Measurements from ENCODE around the gene ZNF335. TPM values are rescaled to one million over a fixed set of nuclear protein-coding genes. Genes with fewer than 3 reads are reported as not detected.
"Not testable (repeated sequence)": the region's sequence is repeated elsewhere in the genome, so short reads cannot be mapped to it uniquely, and the experiment has no call there.

Gene ZNF335
- total RNA-seq, 1 donor from 2014 or later: 31.6 TPM

DNA sequence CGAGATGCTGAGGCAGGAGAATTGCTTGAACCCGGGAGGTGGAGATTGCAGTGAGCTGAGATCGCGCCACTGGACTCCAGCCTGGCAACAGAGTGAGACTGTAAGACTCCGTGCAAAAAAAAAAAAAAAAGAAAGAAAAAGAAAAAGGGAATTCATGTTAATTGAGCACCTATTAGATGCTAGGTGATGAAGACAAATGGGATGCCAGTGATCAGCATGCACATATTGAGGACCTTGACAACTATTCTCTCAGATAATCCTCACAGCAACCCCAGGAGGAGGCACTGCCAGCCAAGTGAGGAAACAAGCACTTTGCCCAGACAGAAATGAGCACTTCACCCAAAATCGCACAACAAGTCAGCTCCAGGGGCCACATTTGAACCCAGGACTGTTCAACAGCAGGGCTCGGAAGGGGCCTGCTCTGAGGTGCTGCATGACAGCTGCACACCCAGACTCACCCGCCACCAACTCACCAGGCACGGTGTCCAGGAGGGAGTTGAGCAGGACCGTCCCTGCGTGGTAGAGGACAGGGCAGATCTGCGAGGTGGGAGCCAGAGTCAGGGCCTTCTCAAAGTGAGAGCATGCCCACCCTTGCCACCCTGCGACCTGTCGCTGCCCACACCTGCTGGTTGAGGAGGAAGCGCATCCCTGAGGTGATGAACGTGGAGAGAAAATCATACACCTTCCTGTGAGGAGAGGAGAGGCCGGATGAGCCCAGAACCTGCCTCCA, 64.6 kb downstream of the ZNF335 start:
- H3K27me3 Mint-ChIP-seq (ENCODE audit: low read depth): no peaks in the 10 kb centered on the region
- no peaks in the 10 kb centered on the region for H3K9me3 Mint-ChIP-seq
- TF ChIP-seq, protein P1, sequence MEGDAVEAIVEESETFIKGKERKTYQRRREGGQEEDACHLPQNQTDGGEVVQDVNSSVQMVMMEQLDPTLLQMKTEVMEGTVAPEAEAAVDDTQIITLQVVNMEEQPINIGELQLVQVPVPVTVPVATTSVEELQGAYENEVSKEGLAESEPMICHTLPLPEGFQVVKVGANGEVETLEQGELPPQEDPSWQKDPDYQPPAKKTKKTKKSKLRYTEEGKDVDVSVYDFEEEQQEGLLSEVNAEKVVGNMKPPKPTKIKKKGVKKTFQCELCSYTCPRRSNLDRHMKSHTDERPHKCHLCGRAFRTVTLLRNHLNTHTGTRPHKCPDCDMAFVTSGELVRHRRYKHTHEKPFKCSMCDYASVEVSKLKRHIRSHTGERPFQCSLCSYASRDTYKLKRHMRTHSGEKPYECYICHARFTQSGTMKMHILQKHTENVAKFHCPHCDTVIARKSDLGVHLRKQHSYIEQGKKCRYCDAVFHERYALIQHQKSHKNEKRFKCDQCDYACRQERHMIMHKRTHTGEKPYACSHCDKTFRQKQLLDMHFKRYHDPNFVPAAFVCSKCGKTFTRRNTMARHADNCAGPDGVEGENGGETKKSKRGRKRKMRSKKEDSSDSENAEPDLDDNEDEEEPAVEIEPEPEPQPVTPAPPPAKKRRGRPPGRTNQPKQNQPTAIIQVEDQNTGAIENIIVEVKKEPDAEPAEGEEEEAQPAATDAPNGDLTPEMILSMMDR (IDR thresholded peaks at IDR 0.05; ENCODE audit: unreplicated experiment): no peak
- peaks cover 7% of the 10 kb centered on the region for H3K4me1 Mint-ChIP-seq
- no peak for DNase-seq (ENCODE audit: low spot score in 2 of 2, unreplicated experiment in 2 of 2)
- H3K4me3 Mint-ChIP-seq: no peak overlapping the region
- H3K27ac Mint-ChIP-seq: no peak overlapping the region
- H3K36me3 Mint-ChIP-seq: peaks cover 27% of the 10 kb centered on the region

DNA sequence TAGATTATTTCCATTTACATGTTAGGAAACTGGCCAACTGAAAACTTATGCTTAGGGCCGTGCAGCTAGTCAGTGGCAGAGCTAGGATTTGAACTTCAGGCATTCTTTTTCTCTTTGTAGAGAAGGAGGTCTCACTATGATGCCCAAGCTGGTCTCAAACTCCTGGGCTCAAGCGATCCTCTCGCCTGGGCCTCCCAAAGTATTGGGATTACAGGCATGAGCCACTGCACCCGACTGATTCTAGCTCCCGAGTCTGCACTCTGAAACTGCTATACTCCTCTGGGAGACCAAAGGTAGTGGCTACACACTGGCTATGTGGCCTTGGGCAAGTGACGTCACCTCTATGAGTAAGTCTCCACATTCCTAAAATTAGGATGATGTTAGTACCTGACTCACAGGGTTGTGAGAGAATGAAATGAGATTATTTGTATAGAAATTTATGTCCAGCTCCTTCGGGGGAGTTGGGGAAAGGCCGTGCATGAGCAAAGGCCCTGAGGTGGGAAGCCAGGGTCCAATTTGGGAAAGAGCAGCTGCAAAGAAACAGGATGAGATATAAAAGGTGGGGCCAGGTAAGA, 66.4 kb downstream of the ZNF335 start:
- no peak for DNase-seq (ENCODE audit: low spot score in 2 of 2, unreplicated experiment in 2 of 2)
- peaks cover 1% of the 10 kb centered on the region for H3K4me1 Mint-ChIP-seq
- H3K36me3 Mint-ChIP-seq: peaks cover 25% of the 10 kb centered on the region
- H3K4me3 Mint-ChIP-seq: no peak overlapping the region
- H3K27me3 Mint-ChIP-seq (ENCODE audit: low read depth): no peaks in the 10 kb centered on the region
- TF ChIP-seq, protein P1 (IDR thresholded peaks at IDR 0.05; ENCODE audit: unreplicated experiment): no peak
- H3K9me3 Mint-ChIP-seq: no peaks in the 10 kb centered on the region
- no peak overlapping the region for H3K27ac Mint-ChIP-seq

DNA sequence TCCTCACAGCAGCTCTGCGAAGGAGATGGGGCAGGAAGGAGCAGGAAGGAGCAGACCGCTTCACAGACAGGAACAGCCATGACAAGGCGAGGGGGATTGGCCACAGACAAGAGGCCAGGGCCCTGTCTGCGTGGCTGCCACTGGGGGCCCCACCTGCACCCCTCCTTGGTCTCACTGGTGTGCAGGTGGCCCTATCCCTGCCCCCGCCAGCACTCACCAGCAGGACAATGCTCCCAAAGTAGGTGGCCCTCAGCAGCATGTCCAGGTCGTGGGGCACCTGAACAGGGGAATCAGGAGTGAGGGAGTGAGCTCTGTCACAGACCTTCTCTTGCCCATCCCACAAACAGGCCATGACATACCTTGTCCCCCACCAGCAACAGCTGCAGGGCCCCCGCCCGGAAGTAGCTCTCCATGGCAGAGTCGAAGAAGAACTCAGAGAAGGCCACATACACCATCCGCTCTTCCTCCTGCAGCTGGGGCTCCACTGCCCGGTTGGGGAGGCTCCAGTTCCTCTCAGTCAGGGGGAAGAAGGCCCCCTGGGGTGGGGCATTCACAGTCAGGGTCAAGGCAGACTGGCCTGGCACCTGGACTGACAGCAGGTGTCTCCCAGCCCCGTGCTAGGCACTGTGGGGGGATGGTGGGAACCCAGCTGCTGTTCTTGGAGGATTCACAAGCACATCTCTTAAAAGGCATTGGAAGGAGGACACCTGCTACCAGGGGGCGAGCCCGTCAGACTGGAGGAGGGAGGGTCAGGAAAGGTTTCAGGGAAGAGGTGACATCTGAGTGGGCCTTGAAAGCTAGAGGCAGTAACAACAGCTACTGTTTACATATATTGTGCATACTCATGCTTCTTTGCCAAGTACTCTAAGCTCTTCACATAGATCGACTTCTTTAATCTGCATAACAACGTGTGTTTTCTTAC, 67.2 kb downstream of the ZNF335 start:
- TF ChIP-seq, protein P1 (IDR thresholded peaks at IDR 0.05; ENCODE audit: unreplicated experiment): no peak
- H3K27me3 Mint-ChIP-seq (ENCODE audit: low read depth): no peaks in the 10 kb centered on the region
- H3K27ac Mint-ChIP-seq: no peak overlapping the region
- no peaks in the 10 kb centered on the region for H3K9me3 Mint-ChIP-seq
- DNase-seq (ENCODE audit: low spot score in 2 of 2, unreplicated experiment in 2 of 2): no peak
- H3K36me3 Mint-ChIP-seq: peaks cover 24% of the 10 kb centered on the region
- H3K4me3 Mint-ChIP-seq: no peak overlapping the region
- H3K4me1 Mint-ChIP-seq: no peaks in the 10 kb centered on the region

DNA sequence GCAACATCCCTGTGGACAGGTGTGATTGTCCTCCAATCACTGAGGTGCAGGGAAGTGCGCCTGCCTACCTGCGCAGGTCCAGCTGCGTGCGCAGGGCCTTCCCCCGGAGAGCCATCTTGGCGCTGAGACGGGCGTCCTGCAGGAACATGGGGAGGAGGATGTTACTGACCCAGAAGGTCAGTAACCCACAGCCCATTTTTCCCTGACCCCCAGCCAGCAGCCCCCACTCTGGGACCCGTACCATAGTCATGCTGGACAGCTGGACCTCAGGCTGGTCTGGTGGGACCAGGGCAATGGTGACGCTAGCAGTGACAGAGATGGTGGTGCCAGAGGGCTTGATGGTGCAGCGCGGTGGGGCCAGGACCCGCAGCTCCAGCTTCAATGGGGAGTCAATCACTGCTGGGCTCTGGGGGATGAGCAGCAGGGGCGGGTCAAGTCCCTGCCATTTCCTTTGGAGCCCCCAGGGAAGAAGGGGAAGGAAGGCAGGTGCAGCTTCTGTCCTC, 69.8 kb downstream of the ZNF335 start:
- Mint-ChIP-seq H3K4me3 (no peak overlapping the region), H3K36me3 (peaks cover 21% of the 10 kb centered on the region), H3K27ac (no peak overlapping the region), H3K9me3 (no peaks in the 10 kb centered on the region), H3K27me3 (ENCODE audit: low read depth) (no peaks in the 10 kb centered on the region), H3K4me1 (no peaks in the 10 kb centered on the region)
- DNase-seq (ENCODE audit: low spot score in 2 of 2, unreplicated experiment in 2 of 2): no peak
- TF ChIP-seq, protein P1 (IDR thresholded peaks at IDR 0.05; ENCODE audit: unreplicated experiment): no peak

DNA sequence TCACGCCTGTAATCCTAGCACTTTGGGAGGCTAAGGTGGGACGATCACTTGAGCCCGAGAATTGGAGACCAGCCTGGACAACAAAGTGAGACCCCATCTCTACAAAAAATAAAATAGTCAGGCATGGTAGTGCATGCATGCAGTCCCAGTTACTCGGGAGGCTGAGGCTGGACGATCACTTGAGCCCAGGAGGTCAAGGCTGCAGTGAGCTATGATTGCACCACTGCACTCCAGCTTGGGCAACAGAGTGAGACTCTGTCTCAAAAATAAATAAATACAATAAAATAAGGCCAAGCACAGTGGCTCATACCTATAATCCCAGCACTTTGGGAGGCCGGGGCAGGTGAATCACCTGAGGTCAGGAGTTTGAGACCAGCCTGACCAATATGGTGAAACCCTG, 70.7 kb downstream of the ZNF335 start:
- not testable (repeated sequence) for H3K27ac Mint-ChIP-seq; H3K4me3 Mint-ChIP-seq; H3K4me1 Mint-ChIP-seq; H3K9me3 Mint-ChIP-seq; H3K27me3 Mint-ChIP-seq (ENCODE audit: low read depth); DNase-seq (ENCODE audit: low spot score in 2 of 2, unreplicated experiment in 2 of 2)
- H3K36me3 Mint-ChIP-seq: peaks cover 19% of the 10 kb centered on the region

Data from mesothelial cell of epicardium (in vitro differentiated cells).